Fibroblast of mammary gland (primary cell): ENCODE data around the gene TAMM41.
"Not testable (repeated sequence)": the region's sequence is repeated elsewhere in the genome, so short reads cannot be mapped to it uniquely, and the experiment has no call there.

Source experiments
- DNase-seq: peaks from one replicate; pipeline ENCODE4 v3.0.0-alpha.2; 2010; ENCODE audit warnings: low read depth
- H3K4me3 ChIP-seq: 2 replicates; pipeline ENCODE4 v1.5.1; 2011; ENCODE audit warnings: low read depth, mild to moderate bottlenecking, low read length, moderate library complexity; ENCODE audit not compliant: control insufficient read depth
- TF ChIP-seq, protein P1 (sequence below): conservative IDR thresholded peaks from 2 replicates; pipeline ENCODE4 v1.5.1; 2011; ENCODE audit warnings: low read depth, low read length, inconsistent platforms; ENCODE audit not compliant: control insufficient read depth, insufficient read depth

Gene TAMM41

DNA sequence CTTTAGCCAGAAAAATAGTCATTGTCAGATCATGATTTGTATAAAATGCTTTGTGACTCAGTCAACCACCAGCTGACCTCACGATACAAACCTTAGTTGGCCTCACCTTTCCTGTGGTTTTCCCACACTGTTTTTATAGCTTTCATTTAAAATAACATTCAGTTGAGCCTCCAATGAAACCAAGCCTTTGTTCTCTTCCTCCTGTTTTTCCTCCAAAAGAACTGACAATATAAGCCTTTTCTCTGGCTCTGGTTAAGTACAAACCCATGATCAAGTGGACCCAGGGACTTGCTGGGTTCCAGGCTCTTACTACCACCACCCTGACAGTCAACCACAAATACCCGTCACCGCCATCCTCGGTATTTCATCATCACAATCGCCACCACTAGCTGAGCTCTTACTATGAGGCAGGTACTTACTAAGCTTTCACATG is 81.7 kb downstream of the TAMM41 start:
- H3K4me3 ChIP-seq = no peak overlapping the region
- peak; percentile 83 for DNase-seq
- TF ChIP-seq, protein P1, sequence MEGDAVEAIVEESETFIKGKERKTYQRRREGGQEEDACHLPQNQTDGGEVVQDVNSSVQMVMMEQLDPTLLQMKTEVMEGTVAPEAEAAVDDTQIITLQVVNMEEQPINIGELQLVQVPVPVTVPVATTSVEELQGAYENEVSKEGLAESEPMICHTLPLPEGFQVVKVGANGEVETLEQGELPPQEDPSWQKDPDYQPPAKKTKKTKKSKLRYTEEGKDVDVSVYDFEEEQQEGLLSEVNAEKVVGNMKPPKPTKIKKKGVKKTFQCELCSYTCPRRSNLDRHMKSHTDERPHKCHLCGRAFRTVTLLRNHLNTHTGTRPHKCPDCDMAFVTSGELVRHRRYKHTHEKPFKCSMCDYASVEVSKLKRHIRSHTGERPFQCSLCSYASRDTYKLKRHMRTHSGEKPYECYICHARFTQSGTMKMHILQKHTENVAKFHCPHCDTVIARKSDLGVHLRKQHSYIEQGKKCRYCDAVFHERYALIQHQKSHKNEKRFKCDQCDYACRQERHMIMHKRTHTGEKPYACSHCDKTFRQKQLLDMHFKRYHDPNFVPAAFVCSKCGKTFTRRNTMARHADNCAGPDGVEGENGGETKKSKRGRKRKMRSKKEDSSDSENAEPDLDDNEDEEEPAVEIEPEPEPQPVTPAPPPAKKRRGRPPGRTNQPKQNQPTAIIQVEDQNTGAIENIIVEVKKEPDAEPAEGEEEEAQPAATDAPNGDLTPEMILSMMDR = no peak

DNA sequence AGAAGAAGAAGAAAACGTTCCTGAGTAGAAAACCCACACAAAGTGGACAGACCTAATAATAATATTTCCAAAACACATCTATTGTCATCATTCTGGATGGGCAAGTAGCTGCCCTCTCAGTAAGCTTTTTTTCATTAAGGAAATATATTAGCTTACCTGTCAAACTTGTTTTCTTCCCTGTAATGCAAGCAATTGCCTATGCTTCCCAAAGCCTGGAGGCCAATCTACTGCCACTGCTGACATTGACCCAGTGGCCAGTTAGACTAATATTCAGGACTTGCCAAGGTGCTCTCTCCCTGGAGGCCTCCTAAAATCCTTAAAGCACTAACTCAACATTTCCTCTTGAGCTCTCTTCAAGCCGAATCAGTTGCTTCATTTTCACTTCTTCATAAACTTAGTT is 86.7 kb downstream of the TAMM41 start:
- no peak for DNase-seq
- no peak overlapping the region for H3K4me3 ChIP-seq
- TF ChIP-seq, protein P1 = no peak

DNA sequence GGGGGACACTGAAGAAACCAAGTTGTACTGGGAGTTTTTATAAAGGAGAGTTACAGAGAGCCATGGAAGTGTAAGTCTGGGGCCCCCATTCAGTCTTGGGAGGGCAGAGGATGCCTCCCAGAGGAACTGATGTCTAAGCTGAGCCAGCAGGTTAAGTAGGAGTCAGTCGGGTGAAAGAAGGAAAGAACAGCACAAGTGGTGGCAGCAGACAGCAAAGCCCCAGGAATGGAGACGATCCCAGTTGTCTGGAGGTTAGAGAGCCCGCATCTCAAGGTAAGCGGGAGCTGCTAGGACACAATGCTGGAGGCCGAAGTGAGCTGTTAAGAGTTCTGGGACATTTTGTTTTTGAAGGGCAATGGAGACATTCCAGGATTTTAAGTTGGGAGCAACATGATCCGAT is 88.8 kb downstream of the TAMM41 start:
- H3K4me3 ChIP-seq = no peak overlapping the region
- no peak for DNase-seq
- TF ChIP-seq, protein P1 = no peak

DNA sequence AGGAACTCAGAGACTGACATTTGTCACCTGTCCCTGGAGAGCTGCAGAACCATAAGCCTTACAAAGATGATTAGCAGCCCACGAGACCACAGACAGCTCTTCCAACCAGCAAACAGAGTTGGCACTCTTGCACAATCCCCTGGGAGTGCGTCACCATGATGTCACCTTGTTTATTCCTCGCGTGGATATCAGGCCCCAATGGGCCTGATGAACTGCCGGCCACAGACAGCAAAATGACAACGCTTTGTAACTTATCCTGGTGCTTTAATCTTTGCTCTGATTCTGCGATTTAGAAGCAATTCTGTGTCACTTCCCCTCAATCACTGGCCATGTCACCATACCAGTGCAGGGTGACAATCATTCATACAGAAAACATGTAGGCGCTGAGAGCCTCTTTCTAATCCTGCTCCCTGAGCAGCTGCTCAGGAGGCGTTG is 89.2 kb downstream of the TAMM41 start:
- DNase-seq = peak; percentile 30
- TF ChIP-seq, protein P1 = no peak
- H3K4me3 ChIP-seq = no peak overlapping the region

DNA sequence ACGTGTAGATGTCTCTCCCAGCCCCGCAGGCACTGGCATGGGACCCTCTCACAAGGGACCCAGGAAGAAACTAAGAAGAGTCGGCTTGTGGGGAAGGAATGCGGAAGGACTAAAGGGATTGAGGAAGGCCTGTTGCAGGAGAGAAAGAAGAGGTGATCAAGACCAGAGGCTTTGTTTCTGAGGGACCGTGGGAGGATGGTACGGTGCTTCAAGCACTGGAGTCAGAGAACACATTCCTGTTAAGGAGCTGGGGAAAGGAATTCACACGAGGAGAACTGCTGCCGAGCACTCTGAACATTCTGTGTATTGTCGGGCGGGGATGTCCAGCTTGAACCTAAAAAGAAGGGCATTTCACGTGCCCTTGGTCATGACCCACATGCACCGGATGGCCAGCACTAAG is 91.4 kb downstream of the TAMM41 start:
- H3K4me3 ChIP-seq = no peak overlapping the region
- DNase-seq = no peak
- TF ChIP-seq, protein P1 = no peak

DNA sequence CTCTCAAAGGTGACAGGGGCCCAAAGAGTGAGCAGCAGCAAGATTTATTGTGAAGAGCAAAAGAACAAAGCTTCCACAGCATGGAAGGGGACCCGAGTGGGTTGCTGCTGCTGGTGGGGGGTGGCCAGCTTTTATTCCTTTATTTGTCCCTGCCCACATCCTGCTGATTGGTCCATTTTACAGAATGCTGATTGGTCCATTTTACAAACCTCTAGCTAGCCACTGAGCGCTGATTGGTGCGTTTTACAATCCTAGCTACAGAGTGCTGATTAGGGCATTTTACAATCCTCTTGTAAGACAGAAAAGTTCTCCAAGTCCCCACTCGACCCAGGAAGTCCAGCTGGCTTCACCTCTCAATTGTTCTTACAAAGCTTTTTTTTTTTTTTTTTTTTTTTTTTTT is 94.4 kb downstream of the TAMM41 start:
- not testable (repeated sequence) for H3K4me3 ChIP-seq, DNase-seq

DNA sequence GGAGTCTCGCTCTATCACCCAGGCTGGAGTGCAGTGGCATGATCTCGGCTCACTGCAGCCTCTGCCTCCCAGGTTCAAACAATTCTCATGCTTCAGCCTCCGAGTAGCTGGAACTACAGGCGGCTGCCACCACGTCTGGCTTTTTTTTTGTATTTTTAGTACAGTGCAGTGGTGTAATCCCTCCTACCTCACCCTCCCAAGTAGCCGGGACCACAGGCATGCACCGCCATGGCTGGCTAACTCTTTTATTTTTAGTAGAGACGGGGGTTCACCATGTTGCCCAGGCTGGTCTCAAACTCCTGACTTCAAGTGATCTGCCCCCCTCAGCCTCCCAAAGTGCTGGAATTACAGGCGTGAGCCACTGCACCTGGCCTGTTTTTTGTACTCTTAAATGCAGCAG is 98.4 kb downstream of the TAMM41 start:
- not testable (repeated sequence) for DNase-seq, H3K4me3 ChIP-seq
